GM18499 (cell line): ENCODE measurements around the gene CHAF1A.

ENCODE experiments used
- ATAC-seq: cut with Tn5 transposase; IDR thresholded peaks from one replicate; pipeline ENCODE4 v1.9.1; 2021; ENCODE audit warnings: moderate number of reproducible peaks; ENCODE audit not compliant: insufficient read depth, unreplicated experiment

CHAF1A gene

DNA sequence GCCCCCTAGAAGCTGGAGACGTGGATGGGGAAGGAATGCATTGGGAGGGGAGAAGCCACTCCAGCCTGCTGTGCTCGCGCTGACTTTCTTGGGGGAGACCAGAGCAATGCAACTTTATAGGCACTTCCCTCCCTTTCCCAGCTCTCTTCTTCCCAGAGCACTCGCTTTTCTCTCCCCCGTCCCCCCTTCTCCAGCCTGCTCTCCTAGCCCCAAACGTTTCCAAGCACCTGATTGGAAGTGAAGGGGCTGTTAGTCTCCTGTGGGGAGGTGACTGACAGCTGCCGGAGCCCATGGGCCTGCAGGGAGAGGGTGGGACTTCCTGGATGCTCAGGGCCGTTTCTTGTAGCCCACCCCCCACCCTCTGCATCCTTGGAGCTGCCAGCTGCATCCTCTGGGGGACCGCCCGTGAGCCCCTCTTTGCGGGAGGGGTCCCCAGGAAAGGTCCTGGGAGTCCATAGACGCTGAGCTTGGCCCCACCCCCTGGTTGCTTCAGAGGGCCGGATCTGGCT, 72.1 kb downstream of the CHAF1A start:
- ATAC-seq = no peak

DNA sequence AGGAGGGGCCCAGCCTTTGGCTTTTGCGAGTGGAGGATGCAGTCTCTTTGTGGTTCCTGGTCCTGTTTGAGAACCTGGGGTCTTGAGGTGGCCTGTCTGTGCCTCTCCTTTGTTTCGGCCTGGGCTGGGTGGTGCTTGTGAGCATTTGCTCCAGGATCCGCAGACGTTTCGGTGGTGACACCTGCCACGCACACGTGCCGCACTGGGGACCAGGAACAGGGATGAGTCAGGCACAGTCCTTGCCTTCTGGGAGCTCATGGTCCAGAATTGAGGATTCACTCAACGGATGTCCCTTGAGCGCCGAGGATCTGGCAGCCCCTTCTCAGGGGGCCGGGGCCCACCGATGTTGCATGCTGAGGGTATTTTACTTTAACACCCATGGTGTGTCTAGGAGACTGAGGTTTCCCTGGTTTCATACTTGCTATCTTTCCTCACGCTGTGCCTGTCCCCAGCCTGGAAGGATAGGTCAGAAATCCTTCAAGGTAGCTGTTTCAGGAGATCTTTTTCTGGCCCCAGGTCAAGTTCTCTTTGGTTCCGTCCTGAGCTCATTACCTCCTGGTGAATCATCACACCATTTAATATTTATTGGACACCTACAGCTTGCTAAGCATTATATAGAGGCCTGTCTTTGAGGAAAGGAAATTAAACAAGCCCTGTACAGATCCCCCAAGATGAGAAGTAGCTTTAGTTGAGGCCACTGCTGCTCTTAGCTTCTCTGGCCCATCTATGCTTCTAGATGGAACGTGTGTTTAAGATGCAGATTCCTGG, 74.8 kb downstream of the CHAF1A start:
- no peak for ATAC-seq

- ATAC-seq = no peak
Observed at GRCh38 chr19:4482721-4483364, 80.4 kb downstream of the CHAF1A start.

GRCh38 chr19:4483385-4483784, 80.9 kb downstream of the CHAF1A start:
- no peak for ATAC-seq

GRCh38 chr19:4487572-4487971, 85.1 kb downstream of the CHAF1A start:
- no peak for ATAC-seq

DNA sequence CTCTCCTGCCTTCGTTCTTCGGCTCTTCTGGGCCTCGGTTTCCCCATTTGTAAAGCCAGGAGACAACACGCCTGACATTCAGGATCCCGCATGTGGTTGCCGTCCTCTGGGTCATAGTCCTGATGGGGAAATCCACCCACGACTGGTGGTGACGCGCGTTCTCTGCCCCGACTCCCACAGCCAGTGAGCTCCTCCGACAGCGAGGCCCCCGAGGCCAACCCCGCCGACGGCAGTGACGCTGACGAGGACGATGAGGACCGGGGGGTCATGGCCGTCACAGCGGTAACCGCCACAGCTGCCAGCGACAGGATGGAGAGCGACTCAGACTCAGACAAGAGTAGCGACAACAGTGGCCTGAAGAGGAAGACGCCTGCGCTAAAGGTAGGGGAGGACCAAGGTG, 86.1 kb downstream of the CHAF1A start:
- no peak for ATAC-seq

GRCh38 chr19:4491446-4491845, 89.0 kb downstream of the CHAF1A start:
- ATAC-seq = no peak

DNA sequence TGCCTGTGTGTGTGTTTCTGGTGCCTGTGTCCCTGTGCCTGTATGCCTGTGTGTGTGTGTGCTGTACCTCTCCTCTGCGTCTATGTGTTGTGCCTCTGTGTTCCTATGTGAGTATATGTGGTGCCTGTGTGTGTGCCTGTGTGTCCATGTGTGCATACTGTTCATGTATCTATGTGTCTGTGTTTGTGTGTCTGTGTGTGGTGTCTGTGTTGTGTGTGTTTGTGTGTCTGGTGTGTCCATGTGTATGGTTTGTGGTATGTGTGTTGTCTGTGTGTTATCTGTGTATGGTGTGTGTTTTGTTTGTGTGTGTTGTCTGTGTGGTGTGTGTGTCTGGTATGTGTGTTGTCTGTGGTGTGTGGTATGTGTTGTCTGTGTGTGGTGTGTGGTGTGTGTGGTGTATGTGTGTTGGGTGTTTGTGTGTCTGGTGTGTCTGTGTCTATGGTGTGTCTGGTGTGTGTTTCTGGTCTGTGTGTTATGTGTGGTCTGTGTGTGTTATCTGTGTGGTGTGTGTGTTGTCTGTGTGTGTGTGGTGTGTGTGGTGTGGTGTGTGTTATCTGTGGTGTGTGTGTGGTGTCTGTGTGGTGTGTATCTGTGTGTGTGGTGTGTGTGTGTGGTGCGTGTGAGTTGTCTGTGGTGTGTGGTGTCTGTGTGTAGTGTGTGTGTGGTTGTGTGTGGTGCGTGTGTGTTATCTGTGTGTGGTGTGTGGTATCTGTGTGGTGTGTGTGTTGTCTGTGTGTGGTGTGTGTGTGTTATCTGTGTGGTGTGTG, 90.1 kb downstream of the CHAF1A start:
- ATAC-seq = no peak
